K562 (cell line): ENCODE results near the gene USP20. TPM values are rescaled to one million over a fixed set of nuclear protein-coding genes. Genes with fewer than 3 reads are reported as not detected.

Experiments
- DMBX1 ChIP-seq: fragments of 250-450 bp; sonication (Bioruptor Pico); IDR thresholded peaks from 2 replicates; pipeline ENCODE4 v1.8.0; 2022; ENCODE audit warnings: inconsistent platforms, mild to moderate bottlenecking, moderate library complexity, borderline replicate concordance
- EGR1 ChIP-seq: fragments of 450-650 bp; conservative IDR thresholded peaks from 2 replicates; pipeline ENCODE4 v1.6.1; 2017; ENCODE audit warnings: mild to moderate bottlenecking
- GATAD2A ChIP-seq: fragments of 450-650 bp; IDR thresholded peaks from 2 replicates; pipeline ENCODE4 v1.6.1; 2017
- HDAC8 ChIP-seq: fragments of 450-650 bp; IDR thresholded peaks from 2 replicates; pipeline ENCODE4 v1.6.1; 2016; ENCODE audit warnings: mild to moderate bottlenecking, missing genetic modification characterization, moderate library complexity, missing compliant biosample characterization
- MYC ChIP-seq, 2 experiments: fragments of 250-450 bp in 1 of 2; sonication (Bioruptor Pico) in 1 of 2; IDR thresholded peaks; 2 replicates each; pipeline versions ENCODE4 v1.5.1 to v1.6.1; 2012 to 2021; ENCODE audit warnings: low read depth in 2 of 2, borderline replicate concordance in 1 of 2, improper control_type of control experiment in 1 of 2, low read length in 1 of 2, mild to moderate bottlenecking in 1 of 2, moderate library complexity in 1 of 2
- NFATC3 ChIP-seq: fragments of 450-650 bp; IDR thresholded peaks from 2 replicates; pipeline ENCODE4 v1.6.1; 2017; ENCODE audit warnings: mild to moderate bottlenecking
- PHB2 ChIP-seq: fragments of 450-650 bp; IDR thresholded peaks from 2 replicates; pipeline ENCODE4 v1.6.1; 2017; ENCODE audit warnings: low read depth
- POLR2AphosphoS2 ChIP-seq: IDR thresholded peaks from 2 replicates; pipeline ENCODE4 v1.6.1; 2012; ENCODE audit warnings: low read length, improper control_type of control experiment
- ZKSCAN1 ChIP-seq: fragments of 150-350 bp; IDR thresholded peaks from 2 replicates; pipeline ENCODE4 v1.6.1; 2016; ENCODE audit warnings: low read depth, low read length
- ZNF140 ChIP-seq: fragments of 250-450 bp; sonication (Bioruptor Pico); IDR thresholded peaks from 2 replicates; pipeline ENCODE4 v1.8.0; 2021; ENCODE audit warnings: moderate library complexity, mild to moderate bottlenecking, inconsistent platforms
- ZNF24 ChIP-seq: fragments of 450-650 bp; IDR thresholded peaks from 2 replicates; pipeline ENCODE4 v1.6.1; 2016
- ZNF324 ChIP-seq: fragments of 250-450 bp; sonication (Bioruptor Pico); IDR thresholded peaks from 2 replicates; pipeline ENCODE4 v1.4.0; 2020; ENCODE audit warnings: mild to moderate bottlenecking
- ZNF384 ChIP-seq: IDR thresholded peaks from 2 replicates; pipeline ENCODE4 v1.6.1; 2012; ENCODE audit warnings: low read depth, low read length, improper control_type of control experiment
- ZNF551 ChIP-seq: fragments of 250-450 bp; sonication (Bioruptor Pico); IDR thresholded peaks from 2 replicates; pipeline ENCODE4 v1.5.0; 2021; ENCODE audit warnings: mild to moderate bottlenecking, moderate library complexity
- polyA plus RNA-seq, 8 experiments: library from polyadenylated mRNA; depleted of rRNA in 4 of 8; stranded (reverse) in 5 of 8; unstranded in 3 of 8; fragments of >200 nt; fragmentation: Nextera tagmentation in 2 of 8; fragmentation: Illumina TruSeq in 1 of 8; extraction: Ambion mirVana in 2 of 8; extraction: Trizol in 1 of 8; gene quantifications; 2 replicates each; pipeline versions ENCODE4 v1.2.1 to v1.2.3, GENCODE V29; 2011 to 2014; ENCODE audit warnings: inconsistent platforms in 1 of 8, missing spikeins in 1 of 8
- total RNA-seq, 7 experiments: library from RNA; depleted of rRNA in 6 of 7; stranded (reverse); fragments of >200 nt in 6 of 7; fragmentation: Illumina TruSeq in 2 of 7; extraction: Trizol in 2 of 7; gene quantifications; 2 replicates each; pipeline versions ENCODE4 v1.2.1 to v1.2.3, GENCODE V29; 2011 to 2021; ENCODE audit warnings: low replicate concordance in 1 of 7
- TF ChIP-seq, protein P1 (sequence below): sonication (generic); formaldehyde crosslinking; IDR thresholded peaks from 2 replicates; pipeline ENCODE4 v1.8.0; 2022; ENCODE audit warnings: mild to moderate bottlenecking, missing genetic modification reagents
- TF ChIP-seq, protein P2 (sequence below): fragments of 250-450 bp; sonication (Bioruptor Pico); IDR thresholded peaks from 2 replicates; pipeline ENCODE4 v1.8.0; 2021; ENCODE audit warnings: borderline replicate concordance, mild to moderate bottlenecking, moderate library complexity; ENCODE audit not compliant: poor library complexity, severe bottlenecking
- TF ChIP-seq, protein P3 (sequence below): fragments of 450-650 bp; IDR thresholded peaks from 2 replicates; pipeline ENCODE4 v1.6.1; 2016; ENCODE audit warnings: low read depth, mild to moderate bottlenecking, moderate library complexity
- TF ChIP-seq, protein P4 (sequence below): sonication (generic); formaldehyde crosslinking; IDR thresholded peaks from 2 replicates; pipeline ENCODE4 v1.4.0; 2020; ENCODE audit warnings: mild to moderate bottlenecking, missing genetic modification reagents

The USP20 gene
- total and polyA plus RNA-seq, 9 of the 15 experiments (the other 6 are each of a cell fraction or from before 2014, with no cell fraction given): 1.9 to 136 (median 49.1) TPM

DNA sequence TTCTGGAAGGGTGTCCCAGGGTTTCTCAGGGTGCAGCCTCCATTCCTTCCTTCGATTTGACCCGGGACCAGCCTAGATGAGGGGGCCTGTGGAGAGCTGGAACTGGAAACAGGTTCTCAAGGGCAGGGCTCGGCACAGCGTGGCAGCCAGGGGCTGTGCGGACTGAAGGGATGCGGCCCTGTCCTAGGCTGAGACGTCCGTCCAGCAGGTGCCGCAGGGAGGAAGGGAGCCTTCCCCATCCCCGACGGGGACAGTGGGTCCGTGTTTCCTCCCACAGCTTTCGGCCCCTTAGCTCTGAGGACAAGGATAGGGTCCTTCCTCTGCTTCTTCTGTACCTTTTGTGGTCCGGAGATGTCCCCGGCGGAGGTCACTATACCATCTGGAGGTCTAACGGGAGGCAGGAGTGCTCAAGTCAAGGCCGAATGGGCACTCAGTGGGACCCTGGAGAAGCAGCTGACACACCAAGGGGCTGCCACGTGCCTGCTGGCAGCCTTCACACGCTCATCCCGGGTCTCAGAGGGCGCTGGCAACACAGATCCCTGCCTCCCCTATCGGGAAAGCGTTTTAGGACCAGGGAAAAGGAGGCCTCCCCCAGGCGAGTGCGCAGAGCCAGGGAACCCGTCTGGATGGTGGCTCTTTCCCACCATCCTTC lies 49.9 kb downstream of the USP20 start (continued):
- no peak for TF ChIP-seq HDAC8 (tag)
- TF ChIP-seq ZNF551: no peak
- TF ChIP-seq ZNF140 (CRISPR knock-in tag): no peak
- TF ChIP-seq ZNF384: peak; percentile 47; the same call in 1 of the 2 replicates
- TF ChIP-seq, protein P1, sequence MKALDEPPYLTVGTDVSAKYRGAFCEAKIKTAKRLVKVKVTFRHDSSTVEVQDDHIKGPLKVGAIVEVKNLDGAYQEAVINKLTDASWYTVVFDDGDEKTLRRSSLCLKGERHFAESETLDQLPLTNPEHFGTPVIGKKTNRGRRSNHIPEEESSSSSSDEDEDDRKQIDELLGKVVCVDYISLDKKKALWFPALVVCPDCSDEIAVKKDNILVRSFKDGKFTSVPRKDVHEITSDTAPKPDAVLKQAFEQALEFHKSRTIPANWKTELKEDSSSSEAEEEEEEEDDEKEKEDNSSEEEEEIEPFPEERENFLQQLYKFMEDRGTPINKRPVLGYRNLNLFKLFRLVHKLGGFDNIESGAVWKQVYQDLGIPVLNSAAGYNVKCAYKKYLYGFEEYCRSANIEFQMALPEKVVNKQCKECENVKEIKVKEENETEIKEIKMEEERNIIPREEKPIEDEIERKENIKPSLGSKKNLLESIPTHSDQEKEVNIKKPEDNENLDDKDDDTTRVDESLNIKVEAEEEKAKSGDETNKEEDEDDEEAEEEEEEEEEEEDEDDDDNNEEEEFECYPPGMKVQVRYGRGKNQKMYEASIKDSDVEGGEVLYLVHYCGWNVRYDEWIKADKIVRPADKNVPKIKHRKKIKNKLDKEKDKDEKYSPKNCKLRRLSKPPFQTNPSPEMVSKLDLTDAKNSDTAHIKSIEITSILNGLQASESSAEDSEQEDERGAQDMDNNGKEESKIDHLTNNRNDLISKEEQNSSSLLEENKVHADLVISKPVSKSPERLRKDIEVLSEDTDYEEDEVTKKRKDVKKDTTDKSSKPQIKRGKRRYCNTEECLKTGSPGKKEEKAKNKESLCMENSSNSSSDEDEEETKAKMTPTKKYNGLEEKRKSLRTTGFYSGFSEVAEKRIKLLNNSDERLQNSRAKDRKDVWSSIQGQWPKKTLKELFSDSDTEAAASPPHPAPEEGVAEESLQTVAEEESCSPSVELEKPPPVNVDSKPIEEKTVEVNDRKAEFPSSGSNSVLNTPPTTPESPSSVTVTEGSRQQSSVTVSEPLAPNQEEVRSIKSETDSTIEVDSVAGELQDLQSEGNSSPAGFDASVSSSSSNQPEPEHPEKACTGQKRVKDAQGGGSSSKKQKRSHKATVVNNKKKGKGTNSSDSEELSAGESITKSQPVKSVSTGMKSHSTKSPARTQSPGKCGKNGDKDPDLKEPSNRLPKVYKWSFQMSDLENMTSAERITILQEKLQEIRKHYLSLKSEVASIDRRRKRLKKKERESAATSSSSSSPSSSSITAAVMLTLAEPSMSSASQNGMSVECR: no peak
- no peak for TF ChIP-seq ZNF324 (CRISPR knock-in tag)
- TF ChIP-seq PHB2: no peak
- TF ChIP-seq, protein P2, sequence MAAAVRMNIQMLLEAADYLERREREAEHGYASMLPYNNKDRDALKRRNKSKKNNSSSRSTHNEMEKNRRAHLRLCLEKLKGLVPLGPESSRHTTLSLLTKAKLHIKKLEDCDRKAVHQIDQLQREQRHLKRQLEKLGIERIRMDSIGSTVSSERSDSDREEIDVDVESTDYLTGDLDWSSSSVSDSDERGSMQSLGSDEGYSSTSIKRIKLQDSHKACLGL: no peak
- no peak for TF ChIP-seq ZKSCAN1
- peak; percentile 45; the same call in 1 of the 2 replicates for TF ChIP-seq DMBX1 (CRISPR knock-in tag)
- peak; percentile 76 for TF ChIP-seq MYC (IDR thresholded peaks at IDR 0.05; ENCODE audit: low read depth, low read length)
- TF ChIP-seq MYC (CRISPR knock-in tag; IDR thresholded peaks at IDR 0.05; ENCODE audit: borderline replicate concordance, low read depth): peak; percentile 71; the same call in 1 of the 2 replicates
- no peak for TF ChIP-seq POLR2AphosphoS2
- TF ChIP-seq NFATC3: no peak
- no peak for TF ChIP-seq EGR1
- TF ChIP-seq ZNF24: no peak
- TF ChIP-seq, protein P3, sequence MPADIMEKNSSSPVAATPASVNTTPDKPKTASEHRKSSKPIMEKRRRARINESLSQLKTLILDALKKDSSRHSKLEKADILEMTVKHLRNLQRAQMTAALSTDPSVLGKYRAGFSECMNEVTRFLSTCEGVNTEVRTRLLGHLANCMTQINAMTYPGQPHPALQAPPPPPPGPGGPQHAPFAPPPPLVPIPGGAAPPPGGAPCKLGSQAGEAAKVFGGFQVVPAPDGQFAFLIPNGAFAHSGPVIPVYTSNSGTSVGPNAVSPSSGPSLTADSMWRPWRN: no peak
- TF ChIP-seq, protein P4, sequence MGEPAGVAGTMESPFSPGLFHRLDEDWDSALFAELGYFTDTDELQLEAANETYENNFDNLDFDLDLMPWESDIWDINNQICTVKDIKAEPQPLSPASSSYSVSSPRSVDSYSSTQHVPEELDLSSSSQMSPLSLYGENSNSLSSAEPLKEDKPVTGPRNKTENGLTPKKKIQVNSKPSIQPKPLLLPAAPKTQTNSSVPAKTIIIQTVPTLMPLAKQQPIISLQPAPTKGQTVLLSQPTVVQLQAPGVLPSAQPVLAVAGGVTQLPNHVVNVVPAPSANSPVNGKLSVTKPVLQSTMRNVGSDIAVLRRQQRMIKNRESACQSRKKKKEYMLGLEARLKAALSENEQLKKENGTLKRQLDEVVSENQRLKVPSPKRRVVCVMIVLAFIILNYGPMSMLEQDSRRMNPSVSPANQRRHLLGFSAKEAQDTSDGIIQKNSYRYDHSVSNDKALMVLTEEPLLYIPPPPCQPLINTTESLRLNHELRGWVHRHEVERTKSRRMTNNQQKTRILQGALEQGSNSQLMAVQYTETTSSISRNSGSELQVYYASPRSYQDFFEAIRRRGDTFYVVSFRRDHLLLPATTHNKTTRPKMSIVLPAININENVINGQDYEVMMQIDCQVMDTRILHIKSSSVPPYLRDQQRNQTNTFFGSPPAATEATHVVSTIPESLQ (CRISPR knock-in tag): no peak
- no peak for TF ChIP-seq GATAD2A
